H1 (cell line): ENCODE measurements around the gene IFT122. TPM values are rescaled to one million over a fixed set of nuclear protein-coding genes. Genes with fewer than 3 reads are reported as not detected.

Experiments used
- CTCF ChIA-PET: fragments of 300-600 bp; sonication (Branson Sonifier 250); formaldehyde crosslinking; loops from one replicate; lab custom pipeline; 2021; ENCODE audit not compliant: partially characterized antibody; lab: Charles Lee
- POLR2A ChIA-PET: fragments of 300-600 bp; sonication (Branson Sonifier 250); formaldehyde crosslinking; loops from one replicate; lab custom pipeline; 2021; ENCODE audit warnings: inconsistent platforms; ENCODE audit not compliant: partially characterized antibody; lab: Charles Lee
- DNase-seq, 2 experiments: peaks; one replicate each; pipeline versions ENCODE4 v3.0.0 to v3.0.0-alpha.2; 2010 to 2022; ENCODE audit warnings: low spot score in 2 of 2, low read depth in 1 of 2, mixed read lengths in 1 of 2
- FAIRE-seq: peaks from 2 replicates; lab custom pipeline; 2011; peaks lifted over from hg19 to GRCh38; lab: Jason Lieb, UNC
- H2AFZ ChIP-seq: 2 replicates; pipeline ENCODE4 v1.8.1; 2012; ENCODE audit warnings: low read length, inconsistent platforms
- H2AK5ac ChIP-seq: 2 replicates; pipeline ENCODE4 v1.6.1; 2013; ENCODE audit warnings: low read depth, low read length
- H2BK120ac ChIP-seq: replicated peaks from 2 replicates; pipeline ENCODE3; 2013; ENCODE audit warnings: low read depth, low read length, inconsistent platforms
- H2BK12ac ChIP-seq: 2 replicates; pipeline ENCODE4 v1.6.1; 2013; ENCODE audit warnings: low read depth, low read length
- H2BK15ac ChIP-seq: 2 replicates; pipeline ENCODE4 v1.6.1; 2013; ENCODE audit warnings: low read length
- H2BK20ac ChIP-seq: 2 replicates; pipeline ENCODE4 v1.6.1; 2013; ENCODE audit warnings: low read length
- H2BK5ac ChIP-seq: 2 replicates; pipeline ENCODE4 v1.6.1; 2013; ENCODE audit warnings: low read depth, low read length
- H3K14ac ChIP-seq: 2 replicates; pipeline ENCODE4 v1.6.1; 2013; ENCODE audit warnings: inconsistent platforms; ENCODE audit not compliant: insufficient read length
- H3K18ac ChIP-seq: 2 replicates; pipeline ENCODE4 v1.6.1; 2013; ENCODE audit warnings: low read length; ENCODE audit errors: extremely low read depth
- H3K23ac ChIP-seq: 2 replicates; pipeline ENCODE4 v1.6.1; 2013; ENCODE audit warnings: inconsistent platforms; ENCODE audit not compliant: insufficient read length
- H3K23me2 ChIP-seq: 2 replicates; pipeline ENCODE4 v1.6.1; 2013; ENCODE audit warnings: low read depth, low read length
- H3K27ac ChIP-seq: 2 replicates; pipeline ENCODE4 v1.6.1; 2011; ENCODE audit warnings: low read depth, low read length, inconsistent platforms
- H3K27me3 ChIP-seq, 4 experiments: replicated peaks in 1 of 4; 1 replicate in 1 of 4; 2 replicates in 3 of 4; pipeline versions ENCODE4 v1.6.1 to v1.8.1; 2011 to 2013; ENCODE audit warnings: low read length in 3 of 4, mild to moderate bottlenecking in 3 of 4, inconsistent platforms in 2 of 4, mixed read lengths in 2 of 4, moderate library complexity in 1 of 4; ENCODE audit not compliant: control insufficient read depth in 3 of 4, insufficient read depth in 3 of 4; ENCODE audit errors: extremely low read depth in 1 of 4
- H3K36me3 ChIP-seq, 4 experiments: 2 replicates each; pipeline versions ENCODE4 v1.6.1 to v1.8.1; 2011 to 2013; ENCODE audit warnings: mild to moderate bottlenecking in 4 of 4, low read length in 3 of 4, moderate library complexity in 2 of 4, control low read depth in 1 of 4, inconsistent platforms in 1 of 4; ENCODE audit not compliant: insufficient read depth in 4 of 4, control insufficient read depth in 2 of 4
- H3K4ac ChIP-seq: replicated peaks from 2 replicates; pipeline ENCODE3; 2013; ENCODE audit warnings: low read length, low read depth, mixed read lengths, inconsistent platforms; ENCODE audit not compliant: insufficient read length
- H3K4me1 ChIP-seq, 4 experiments: replicated peaks in 1 of 4; 1 replicate in 1 of 4; 2 replicates in 3 of 4; pipeline versions ENCODE4 v1.6.1 to v1.8.1; 2011 to 2013; ENCODE audit warnings: low read length in 3 of 4, inconsistent platforms in 2 of 4, mixed read lengths in 1 of 4; ENCODE audit not compliant: insufficient read depth in 4 of 4, control insufficient read depth in 3 of 4
- H3K4me2 ChIP-seq, 2 experiments: 2 replicates each; pipeline versions ENCODE4 v1.6.1 to v1.8.1; 2011 to 2013; ENCODE audit warnings: low read depth in 2 of 2, low read length in 2 of 2, control low read depth in 1 of 2, inconsistent platforms in 1 of 2, mild to moderate bottlenecking in 1 of 2; ENCODE audit not compliant: insufficient read depth in 1 of 2
- H3K4me3 ChIP-seq, 4 experiments: fragments of 200-600, 300-600 bp in 1 of 4; sonication (generic), shearing (Covaris generic), sonication (Bioruptor Twin) in 1 of 4; 2 replicates each; pipeline versions ENCODE4 v1.5.1 to v1.8.1; 2011 to 2016; ENCODE audit warnings: low read length in 4 of 4, low read depth in 3 of 4, control low read depth in 2 of 4, inconsistent platforms in 2 of 4, mild to moderate bottlenecking in 2 of 4, mixed read lengths in 1 of 4, moderate library complexity in 1 of 4; ENCODE audit not compliant: insufficient read depth in 2 of 4; ENCODE audit errors: extremely low read depth in 1 of 4
- H3K56ac ChIP-seq: replicated peaks from 2 replicates; pipeline ENCODE3; 2013; ENCODE audit warnings: low read depth, mild to moderate bottlenecking, mixed read lengths, low read length, inconsistent platforms; ENCODE audit not compliant: insufficient read length
- H3K79me1 ChIP-seq: 2 replicates; pipeline ENCODE4 v1.6.1; 2013; ENCODE audit warnings: low read depth, low read length, control low read depth
- H3K79me2 ChIP-seq, 2 experiments: 2 replicates each; pipeline versions ENCODE4 v1.6.1 to v1.8.1; 2012 to 2013; ENCODE audit warnings: low read length in 2 of 2, mild to moderate bottlenecking in 2 of 2, inconsistent platforms in 1 of 2; ENCODE audit not compliant: insufficient read depth in 2 of 2, control insufficient read depth in 1 of 2
- H3K9ac ChIP-seq, 4 experiments: replicated peaks in 1 of 4; 1 replicate in 1 of 4; 2 replicates in 3 of 4; pipeline versions ENCODE4 v1.6.1 to v1.8.1; 2011 to 2013; ENCODE audit warnings: low read depth in 3 of 4, low read length in 3 of 4, control low read depth in 2 of 4, mild to moderate bottlenecking in 2 of 4, moderate library complexity in 2 of 4, inconsistent platforms in 1 of 4; ENCODE audit errors: extremely low read depth in 1 of 4
- H3K9me3 ChIP-seq, 2 experiments: 2 replicates each; pipeline versions ENCODE4 v1.6.1 to v1.8.1; 2012 to 2013; ENCODE audit warnings: mild to moderate bottlenecking in 2 of 2, moderate library complexity in 2 of 2, control low read depth in 1 of 2, inconsistent platforms in 1 of 2, low read depth in 1 of 2, low read length in 1 of 2, mixed read lengths in 1 of 2; ENCODE audit not compliant: insufficient read depth in 2 of 2
- H4K20me1 ChIP-seq, 2 experiments: replicated peaks in 1 of 2; 2 replicates each; pipeline versions ENCODE3 to v1.8.1; 2011 to 2013; ENCODE audit warnings: inconsistent platforms in 2 of 2, low read length in 2 of 2, mild to moderate bottlenecking in 1 of 2; ENCODE audit not compliant: insufficient read depth in 2 of 2, control insufficient read depth in 1 of 2
- H4K5ac ChIP-seq: 2 replicates; pipeline ENCODE4 v1.6.1; 2013; ENCODE audit warnings: low read length, low read depth, mixed read lengths, inconsistent platforms; ENCODE audit not compliant: insufficient read length
- H4K8ac ChIP-seq: 2 replicates; pipeline ENCODE4 v1.8.0; 2013; ENCODE audit warnings: mild to moderate bottlenecking, moderate library complexity, low read length, inconsistent platforms; ENCODE audit not compliant: insufficient read depth; ENCODE audit errors: extremely low read depth
- H4K91ac ChIP-seq: replicated peaks from 2 replicates; pipeline ENCODE3; 2013; ENCODE audit warnings: low read length, mixed read lengths, inconsistent platforms; ENCODE audit not compliant: insufficient read length
- CTCF ChIP-seq, 3 experiments: IDR thresholded peaks; 1 replicate in 2 of 3; 2 replicates in 1 of 3; pipeline versions ENCODE4 v1.5.1 to v1.6.1; 2011; ENCODE audit warnings: low read length in 3 of 3, mild to moderate bottlenecking in 3 of 3, inconsistent platforms in 2 of 3, low read depth in 1 of 3, moderate library complexity in 1 of 3; ENCODE audit not compliant: insufficient read depth in 1 of 3; ENCODE audit errors: control extremely low read depth in 1 of 3
- GABPA ChIP-seq: IDR thresholded peaks from 2 replicates; pipeline ENCODE4 v1.6.1; 2011; ENCODE audit warnings: mild to moderate bottlenecking, low read length, moderate library complexity, borderline replicate concordance; ENCODE audit not compliant: insufficient read depth
- RAD21 ChIP-seq, 2 experiments: IDR thresholded peaks in 1 of 2; conservative IDR thresholded peaks in 1 of 2; 2 replicates each; pipeline ENCODE4 v1.6.1; 2011; ENCODE audit warnings: low read depth in 2 of 2, low read length in 2 of 2, improper control_type of control experiment in 1 of 2, inconsistent platforms in 1 of 2, mild to moderate bottlenecking in 1 of 2, moderate library complexity in 1 of 2
- YY1 ChIP-seq: IDR thresholded peaks from 2 replicates; pipeline ENCODE4 v1.6.1; 2011; ENCODE audit warnings: low read depth, mild to moderate bottlenecking, low read length
- WGBS, 2 experiments: shearing (Covaris generic) in 1 of 2; methylation state at CpG; one replicate each; pipeline versions ENCODE4 v1.1.6 to v1.1.7; 2013 to 2015; ENCODE audit warnings: low lambda C conversion rate in 2 of 2, mixed read lengths in 2 of 2, inconsistent platforms in 1 of 2, low coverage in 1 of 2, missing lambda C conversion rate in 1 of 2; ENCODE audit not compliant: insufficient replicate concordance in 2 of 2, insufficient coverage in 1 of 2, insufficient read length in 1 of 2; ENCODE audit errors: extremely low coverage in 1 of 2, missing lambda C conversion rate in 1 of 2; 5-methylcytosine and 5-hydroxymethylcytosine counted together
- polyA plus RNA-seq, 7 experiments: library from polyadenylated mRNA; depleted of rRNA in 3 of 7; stranded (reverse) in 5 of 7; unstranded in 2 of 7; fragments of >200 nt in 5 of 7; fragments of 200-250 nt in 2 of 7; gene quantifications; 1 replicate in 5 of 7; 2 replicates in 1 of 7; 4 replicates in 1 of 7; pipeline versions ENCODE4 v1.2.1 to v1.2.3, GENCODE V29; 2011 to 2013; ENCODE audit warnings: missing spikeins in 2 of 7, mixed read lengths in 2 of 7
- total RNA-seq: library from RNA; stranded (reverse); fragmentation: NEBNext Ultra II Directional; extraction: Animal tissue kit (Norgen Biotek cat#: 25700); gene quantifications from 2 replicates; pipeline ENCODE4 v1.2.1, GENCODE V29; 2021

The IFT122 gene
- total and polyA plus RNA-seq, 2 of the 8 experiments (the other 6 are each of a cell fraction or from before 2014, with no cell fraction given), result 23.7 to 25.1 TPM

GRCh38 chr3:129482721-129483120 is 42.7 kb downstream of the IFT122 start:
- no peaks in the 10 kb centered on the region; the same call in 1 of the 2 replicates for H3K23me2 ChIP-seq
- H3K14ac ChIP-seq, result no peak overlapping the region
- H2BK20ac ChIP-seq, result no peak overlapping the region
- H2BK12ac ChIP-seq, result no peak overlapping the region
- no peaks in the 10 kb centered on the region for H3K79me2 ChIP-seq
- no peak overlapping the region for H3K4me2 ChIP-seq
- no peak overlapping the region for H3K56ac ChIP-seq
- H3K4me3 ChIP-seq, result no peak overlapping the region
- no peak overlapping the region for H2BK120ac ChIP-seq
- peak; percentile 44 to 56 for TF ChIP-seq RAD21 (IDR thresholded peaks at IDR 0.05 in 1 of 2, conservative IDR thresholded peaks at IDR 0.05 in 1 of 2; ENCODE audit: low read depth in 2 of 2, low read length in 2 of 2)
- TF ChIP-seq GABPA, result no peak
- peak; percentile 57 to 71 (median 60) for TF ChIP-seq CTCF (IDR thresholded peaks at IDR 0.05; ENCODE audit: control extremely low read depth in 1 of 3, insufficient read depth in 1 of 3, low read depth in 1 of 3, low read length in 3 of 3)
- peak; percentile 55; the same call in 1 of the 2 replicates for TF ChIP-seq YY1
- H2AK5ac ChIP-seq, result no peak overlapping the region
- H2AFZ ChIP-seq, result no peak overlapping the region
- 69% methylated on average over 1 of the region's 1 CpG; no CpG with 5 or more reads in 1 of the 2 experiments for WGBS, 2 experiments
- H2BK15ac ChIP-seq, result no peak overlapping the region
- POLR2A ChIA-PET, result no interaction called here
- no peak overlapping the region for H3K27ac ChIP-seq
- H4K91ac ChIP-seq, result no peak overlapping the region
- FAIRE-seq (no peak), DNase-seq (no peak)
- H3K18ac ChIP-seq, result no peak overlapping the region
- no peaks in the 10 kb centered on the region for H4K20me1 ChIP-seq
- no peak overlapping the region for H3K9ac ChIP-seq
- no peaks in the 10 kb centered on the region for H3K9me3 ChIP-seq
- no peaks in the 10 kb centered on the region for H3K79me1 ChIP-seq
- peak overlapping the region; percentile 5; the same call in 1 of the 2 replicates for H2BK5ac ChIP-seq
- H3K4ac ChIP-seq, result no peak overlapping the region
- H3K27me3 ChIP-seq, result no peaks in the 10 kb centered on the region
- H3K23ac ChIP-seq, result no peak overlapping the region
- H3K36me3 ChIP-seq, result peaks cover 0 to 11% (median 6%) of the 10 kb centered on the region in 4 experiments; a peak in 4 of 8 replicates
- H3K4me1 ChIP-seq, result peaks cover 2 to 12% (median 8%) of the 10 kb centered on the region in 4 experiments; a peak in 6 of 7 replicates
- no peak overlapping the region for H4K8ac ChIP-seq
- CTCF ChIA-PET, result interaction anchor here (0.6 to 3.8 kb wide), 19 partner anchors 10 to 154 kb away, joined by 3 to 17 read pairs (median 4); partner anchors contain the start of gene EFCAB12
- no peak overlapping the region for H4K5ac ChIP-seq
